Astrocyte of the cerebellum (primary cell): ENCODE data around the gene LHX4.

Source experiments
- DNase-seq: peaks from one replicate; pipeline ENCODE4 v3.0.0-alpha.2; 2011; ENCODE audit warnings: low read depth
- H3K4me3 ChIP-seq: 2 replicates; pipeline ENCODE4 v1.5.1; 2011; ENCODE audit warnings: mild to moderate bottlenecking, low read depth, low read length, moderate library complexity
- in situ Hi-C: cut with HindIII; loops from 2 replicates; pipeline ENCODE4 v1.10.0; 2017; ENCODE audit warnings: low sequenced_read_pairs
- TF ChIP-seq, protein P1 (sequence below): IDR thresholded peaks from 2 replicates; pipeline ENCODE4 v1.5.1; 2012; ENCODE audit warnings: low read length, low read depth, moderate library complexity, mild to moderate bottlenecking; ENCODE audit errors: missing control alignments

Gene LHX4

GRCh38 chr1:180229483-180230415 lies at the start of gene LHX4:
Gene LHX4, plus strand, starts transcription at chr1:180230264. Its CDS starts 266 bp downstream, at chr1:180230530.
- peak within 1 kb of the TSS; percentile 44 for H3K4me3 ChIP-seq
- in situ Hi-C loops: no loop called here
- TF ChIP-seq, protein P1, sequence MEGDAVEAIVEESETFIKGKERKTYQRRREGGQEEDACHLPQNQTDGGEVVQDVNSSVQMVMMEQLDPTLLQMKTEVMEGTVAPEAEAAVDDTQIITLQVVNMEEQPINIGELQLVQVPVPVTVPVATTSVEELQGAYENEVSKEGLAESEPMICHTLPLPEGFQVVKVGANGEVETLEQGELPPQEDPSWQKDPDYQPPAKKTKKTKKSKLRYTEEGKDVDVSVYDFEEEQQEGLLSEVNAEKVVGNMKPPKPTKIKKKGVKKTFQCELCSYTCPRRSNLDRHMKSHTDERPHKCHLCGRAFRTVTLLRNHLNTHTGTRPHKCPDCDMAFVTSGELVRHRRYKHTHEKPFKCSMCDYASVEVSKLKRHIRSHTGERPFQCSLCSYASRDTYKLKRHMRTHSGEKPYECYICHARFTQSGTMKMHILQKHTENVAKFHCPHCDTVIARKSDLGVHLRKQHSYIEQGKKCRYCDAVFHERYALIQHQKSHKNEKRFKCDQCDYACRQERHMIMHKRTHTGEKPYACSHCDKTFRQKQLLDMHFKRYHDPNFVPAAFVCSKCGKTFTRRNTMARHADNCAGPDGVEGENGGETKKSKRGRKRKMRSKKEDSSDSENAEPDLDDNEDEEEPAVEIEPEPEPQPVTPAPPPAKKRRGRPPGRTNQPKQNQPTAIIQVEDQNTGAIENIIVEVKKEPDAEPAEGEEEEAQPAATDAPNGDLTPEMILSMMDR: no peak
- no peak for DNase-seq

DNA sequence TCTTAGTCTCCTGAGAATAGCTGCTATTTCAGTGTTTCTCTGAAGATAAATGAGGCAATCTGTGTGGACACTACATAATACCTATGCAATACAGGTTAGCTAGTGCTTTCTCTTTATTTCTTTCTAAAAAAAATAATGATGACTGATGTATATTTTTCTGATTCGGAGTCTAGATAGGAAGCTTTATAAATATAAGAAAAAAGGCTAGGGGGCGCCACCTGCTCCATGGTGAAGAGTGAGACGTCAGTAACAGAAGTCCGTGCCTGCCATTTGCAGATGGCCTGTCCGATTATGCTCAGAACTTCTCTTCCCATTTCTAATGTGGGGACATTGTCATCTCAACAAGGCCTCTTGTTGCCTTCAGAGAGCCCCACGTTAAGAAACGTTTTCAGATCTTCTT lies 49.0 kb upstream of the LHX4 start:
- in situ Hi-C loops: loop anchor here (25.0 kb wide), 1 partner anchor 306 kb away; no protein-coding TSS in a partner anchor
- DNase-seq: no peak
- H3K4me3 ChIP-seq: no peak overlapping the region

DNA sequence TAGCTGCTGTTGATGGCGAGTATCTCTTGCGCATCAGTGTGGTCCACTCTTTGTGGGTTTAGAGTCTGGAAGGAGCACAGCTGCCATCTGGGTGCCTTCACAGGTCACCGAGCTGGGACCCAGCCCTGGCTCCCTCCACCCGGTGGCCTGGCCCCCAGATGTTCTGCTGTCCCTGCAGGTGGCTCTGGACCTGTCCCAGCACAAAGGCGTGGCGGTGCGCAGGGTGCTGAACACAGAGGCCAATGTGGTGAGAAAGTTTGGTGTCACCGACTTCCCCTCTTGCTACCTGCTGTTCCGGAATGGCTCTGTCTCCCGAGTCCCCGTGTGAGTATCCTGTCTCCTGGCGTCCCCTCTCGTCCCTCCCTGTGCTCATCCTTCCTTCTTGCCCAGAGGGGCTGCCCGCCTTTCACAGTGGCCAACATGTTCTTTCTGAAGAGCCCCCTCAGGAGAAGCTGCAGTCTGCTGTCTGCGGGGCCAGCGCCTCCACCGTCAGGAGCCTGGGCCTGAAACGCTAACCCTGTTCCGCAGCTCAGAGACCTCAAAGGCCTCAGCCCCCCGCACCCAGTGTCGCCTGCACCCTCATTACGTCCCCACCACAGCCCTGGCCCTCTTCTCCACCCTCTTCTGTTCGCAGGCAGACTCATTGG lies 47.9 kb upstream of the LHX4 start:
- in situ Hi-C loops: loop anchor here (25.0 kb wide), 1 partner anchor 305 kb away; no protein-coding TSS in a partner anchor
- no peak overlapping the region for H3K4me3 ChIP-seq
- TF ChIP-seq, protein P1: no peak
- DNase-seq: no peak

More for the DNA sequence above, 49.0 kb upstream of the LHX4 start:
- TF ChIP-seq, protein P1: peak; percentile 39

GRCh38 chr1:180182643-180183311 lies 47.3 kb upstream of the LHX4 start:
- in situ Hi-C loops: loop anchor here (25.0 kb wide), 1 partner anchor 305 kb away; no protein-coding TSS in a partner anchor
- TF ChIP-seq, protein P1: no peak
- no peak overlapping the region for H3K4me3 ChIP-seq
- no peak for DNase-seq

DNA sequence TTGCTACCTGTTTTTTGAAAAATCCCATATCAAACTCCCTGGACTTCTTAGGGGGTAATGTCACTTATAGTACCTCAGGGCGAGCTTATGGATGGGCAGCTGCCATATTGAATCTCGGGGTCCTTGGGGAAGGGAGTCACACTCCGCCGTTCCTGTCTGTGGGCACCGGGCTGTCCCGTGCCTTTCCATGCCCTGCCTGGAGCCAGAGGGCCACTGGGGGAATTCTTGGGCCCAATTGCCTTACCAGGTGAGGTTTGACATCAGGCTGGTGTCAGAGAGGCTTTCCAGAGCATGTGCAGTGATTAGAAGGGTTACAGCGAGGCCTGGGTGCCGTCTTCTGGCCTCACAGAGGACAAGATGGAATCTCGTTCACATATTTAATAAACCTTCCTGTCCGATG lies 46.6 kb upstream of the LHX4 start:
- in situ Hi-C loops: loop anchor here (25.0 kb wide), 1 partner anchor 304 kb away; no protein-coding TSS in a partner anchor
- no peak for DNase-seq
- H3K4me3 ChIP-seq: no peak overlapping the region
- TF ChIP-seq, protein P1: no peak

DNA sequence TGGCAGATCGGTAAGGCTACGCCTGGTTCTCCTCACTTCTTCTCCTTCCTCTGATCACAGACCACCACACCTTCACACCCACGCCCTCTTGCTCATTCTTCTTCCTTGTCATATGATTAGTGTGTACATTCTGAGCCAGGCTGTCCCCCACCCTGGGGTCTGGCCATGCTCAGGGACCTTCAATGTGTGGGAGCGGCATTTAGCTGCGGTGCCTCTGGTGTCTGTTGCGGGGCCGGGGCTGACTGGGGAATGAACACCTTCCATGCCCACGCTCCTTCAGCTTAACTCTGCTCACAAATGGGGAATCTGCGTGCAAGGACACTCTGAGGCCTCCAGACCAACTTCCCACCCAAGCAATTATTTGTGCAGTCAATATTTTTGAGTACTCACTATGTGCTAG lies 46.0 kb upstream of the LHX4 start:
- in situ Hi-C loops: loop anchor here (25.0 kb wide), 1 partner anchor 303 kb away; no protein-coding TSS in a partner anchor
- TF ChIP-seq, protein P1: no peak
- H3K4me3 ChIP-seq: no peak overlapping the region
- DNase-seq: no peak
